NCI-H2196 treated with DMSO at 0.1 percent for 48 hours (cell line): ENCODE data around the gene CCDC3.
"Not testable (repeated sequence)": the region's sequence is repeated elsewhere in the genome, so short reads cannot be mapped to it uniquely, and the experiment has no call there.

ENCODE experiments used
- DNase-seq: peaks from one replicate; lab custom pipeline; 2025; ENCODE audit not compliant: unreplicated experiment; lab: John Stamatoyannopoulos, UW

CCDC3 gene

DNA sequence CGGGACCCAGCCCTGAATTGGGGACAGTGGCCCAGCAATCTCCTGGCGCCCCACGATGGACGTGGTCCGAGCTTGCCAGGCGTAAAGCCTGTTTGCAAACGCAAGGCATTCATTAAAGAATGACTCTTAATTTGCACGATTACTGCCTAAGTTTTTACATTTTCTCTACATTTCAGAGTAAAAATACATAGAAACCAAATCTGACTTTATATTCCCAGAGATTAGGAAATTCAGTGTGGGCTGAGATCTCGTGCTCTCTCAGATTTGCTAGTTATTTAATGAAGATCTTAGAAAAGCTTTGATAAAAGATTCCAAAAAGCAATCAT lies 337 bp upstream of the CCDC3 start:
- DNase-seq: no peak

DNA sequence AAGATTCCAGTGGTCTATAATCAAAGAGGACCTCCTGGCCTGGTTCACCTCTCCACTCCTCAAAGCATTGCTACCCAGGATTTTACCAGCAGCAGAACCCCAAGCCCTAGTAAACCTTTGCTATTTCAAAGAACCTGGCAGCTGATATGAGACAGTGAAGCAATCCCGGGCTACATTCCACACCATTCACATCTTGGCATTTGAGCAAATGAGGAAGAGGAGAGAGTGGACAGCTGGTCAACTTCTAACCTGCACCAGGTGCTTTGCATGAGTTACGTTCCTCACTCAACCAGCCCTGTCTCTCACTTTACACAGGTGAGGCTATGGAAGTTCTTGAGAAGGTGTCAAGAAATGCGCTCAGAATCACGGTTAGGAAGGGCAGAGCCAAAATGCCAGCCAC lies 1.1 kb downstream of the CCDC3 start:
- no peak for DNase-seq

DNA sequence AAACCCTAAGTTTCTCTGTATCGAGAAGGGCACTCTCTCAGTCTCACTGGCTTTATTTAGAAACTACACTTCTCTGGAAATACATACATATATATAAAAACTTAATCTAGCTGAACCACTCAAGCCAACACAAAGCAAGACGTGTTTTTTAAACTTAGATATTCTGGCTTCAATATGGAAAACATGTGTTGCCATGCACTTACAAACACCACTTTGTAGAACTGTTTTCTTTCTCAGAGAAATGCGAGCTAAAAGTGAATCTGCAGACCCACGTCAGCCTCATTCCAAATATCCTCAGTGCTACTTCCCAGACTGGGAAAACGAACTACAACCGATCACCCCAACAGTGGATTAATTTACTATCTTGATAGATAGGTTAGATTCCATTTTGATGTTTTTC lies 1.7 kb downstream of the CCDC3 start:
- DNase-seq: no peak

DNA sequence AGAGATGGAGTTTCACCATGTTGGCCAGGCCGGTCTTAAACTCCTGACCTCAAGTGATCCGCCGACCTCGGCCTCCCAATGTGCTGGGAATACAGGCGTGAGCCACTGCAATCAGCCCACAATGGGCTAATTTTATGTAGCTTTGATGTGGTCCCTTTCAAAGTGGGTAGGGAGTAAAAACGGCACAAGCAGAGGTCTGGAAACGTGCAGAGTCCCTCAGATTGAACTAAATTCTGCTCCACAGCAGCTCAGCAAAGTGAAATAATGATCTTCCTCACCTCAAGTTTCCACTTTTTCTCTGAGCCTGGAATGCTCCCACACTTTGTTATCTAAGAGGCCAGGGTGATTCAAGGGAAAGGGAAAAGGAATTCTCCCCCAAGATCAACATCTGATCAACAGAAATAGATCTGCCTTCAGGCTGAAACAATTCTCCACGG lies 6.1 kb downstream of the CCDC3 start:
- DNase-seq: no peak

DNA sequence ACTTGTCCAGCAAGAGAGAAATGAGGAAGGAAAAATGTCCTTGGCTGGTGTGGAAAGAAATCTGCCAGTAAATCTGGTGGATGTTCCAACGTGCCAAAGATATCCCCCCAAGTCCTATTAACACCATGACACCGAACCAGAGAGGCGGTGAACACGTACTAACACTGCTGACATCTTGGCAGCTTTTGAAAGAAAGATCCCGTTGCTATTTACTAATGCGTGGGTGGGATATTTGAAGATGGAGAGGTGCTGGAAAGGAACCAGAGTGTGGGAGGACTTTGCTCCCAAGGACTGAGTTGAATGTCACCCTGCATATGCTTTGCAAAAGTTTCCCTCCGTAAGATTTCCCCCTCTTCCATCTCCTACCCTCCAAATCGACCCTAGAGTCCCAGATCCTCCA lies 7.9 kb downstream of the CCDC3 start:
- no peak for DNase-seq

DNA sequence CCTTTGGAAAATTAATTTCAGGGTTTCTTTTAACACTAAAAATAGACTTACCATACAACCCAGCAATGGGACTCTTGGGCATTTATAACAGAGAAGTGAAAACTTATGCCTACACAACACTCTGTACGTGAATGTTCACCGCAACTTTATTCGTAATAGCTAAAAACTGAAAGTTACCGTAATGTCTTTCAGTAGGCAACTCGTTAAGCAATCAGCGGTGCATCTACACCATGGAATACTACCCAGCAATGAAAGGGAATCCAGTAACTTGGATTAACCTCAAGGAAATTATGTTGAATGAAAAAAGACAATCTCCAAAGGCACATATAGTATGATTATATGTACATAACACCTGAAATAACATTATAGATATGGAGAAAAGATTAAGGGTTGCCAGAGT lies 16.2 kb downstream of the CCDC3 start:
- DNase-seq: no peak

DNA sequence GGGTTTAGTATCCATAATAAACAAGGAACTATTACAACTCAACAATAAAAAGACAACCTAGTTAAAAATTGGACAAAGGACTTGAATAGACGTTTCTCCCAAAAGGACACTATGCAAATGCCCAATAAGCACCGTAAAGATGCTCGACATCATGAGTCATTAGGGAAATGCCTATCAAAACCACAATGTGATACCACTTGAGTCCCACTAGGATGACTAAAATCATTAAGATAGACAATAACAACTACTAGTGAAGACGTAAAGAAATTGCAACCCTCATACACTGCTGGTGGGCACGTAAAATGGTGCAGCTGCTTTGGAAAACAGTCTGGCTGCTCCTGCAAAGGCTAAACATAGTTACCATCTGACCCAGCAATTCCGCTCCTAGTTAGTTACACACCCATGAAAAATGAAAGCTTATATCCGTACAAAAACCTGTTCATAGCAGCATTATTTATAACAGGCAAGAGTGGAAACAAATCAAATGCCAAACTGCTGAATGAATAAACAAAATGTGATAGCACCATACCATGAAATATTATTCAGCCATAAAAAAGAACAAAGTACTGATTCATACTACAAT lies 17.3 kb downstream of the CCDC3 start:
- no peak for DNase-seq

DNA sequence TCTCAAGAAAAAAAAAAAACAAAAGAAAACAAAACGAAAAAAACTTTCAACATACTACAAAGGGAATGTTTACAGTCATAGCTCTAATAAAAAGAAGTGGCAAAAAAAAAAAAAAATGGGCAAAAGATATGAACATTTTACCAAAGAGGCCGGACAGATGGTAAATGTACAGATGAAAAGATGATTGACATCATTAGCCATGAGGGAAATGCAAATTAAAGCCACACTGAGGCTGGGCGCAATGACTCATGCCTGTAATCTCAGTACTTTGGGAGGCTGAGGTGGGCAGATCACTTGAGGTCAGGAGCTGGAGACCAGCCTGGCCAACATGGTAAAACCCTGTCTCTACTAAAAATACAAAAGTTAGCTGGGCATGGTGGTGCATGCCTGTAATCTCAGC lies 17.9 kb downstream of the CCDC3 start:
- DNase-seq: not testable (repeated sequence)

DNA sequence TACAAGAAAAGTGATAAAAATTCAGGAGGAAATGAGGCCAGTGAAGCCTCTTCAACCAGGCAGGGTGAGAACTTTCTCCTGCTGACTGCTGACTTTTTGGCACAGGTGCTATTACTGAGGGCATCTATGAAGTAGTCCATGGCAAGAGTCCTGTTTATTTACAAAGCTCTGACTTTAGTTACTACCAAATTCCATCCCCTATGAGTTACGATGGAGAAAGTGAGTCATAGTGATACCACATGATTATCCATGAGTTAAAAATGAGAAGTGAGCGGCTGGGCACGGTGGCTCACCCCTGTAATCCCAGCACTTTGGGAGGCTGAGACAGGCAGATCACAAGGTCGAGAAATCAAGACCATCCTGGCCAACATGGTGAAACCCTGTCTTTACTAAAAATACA lies 19.9 kb downstream of the CCDC3 start:
- DNase-seq: no peak

DNA sequence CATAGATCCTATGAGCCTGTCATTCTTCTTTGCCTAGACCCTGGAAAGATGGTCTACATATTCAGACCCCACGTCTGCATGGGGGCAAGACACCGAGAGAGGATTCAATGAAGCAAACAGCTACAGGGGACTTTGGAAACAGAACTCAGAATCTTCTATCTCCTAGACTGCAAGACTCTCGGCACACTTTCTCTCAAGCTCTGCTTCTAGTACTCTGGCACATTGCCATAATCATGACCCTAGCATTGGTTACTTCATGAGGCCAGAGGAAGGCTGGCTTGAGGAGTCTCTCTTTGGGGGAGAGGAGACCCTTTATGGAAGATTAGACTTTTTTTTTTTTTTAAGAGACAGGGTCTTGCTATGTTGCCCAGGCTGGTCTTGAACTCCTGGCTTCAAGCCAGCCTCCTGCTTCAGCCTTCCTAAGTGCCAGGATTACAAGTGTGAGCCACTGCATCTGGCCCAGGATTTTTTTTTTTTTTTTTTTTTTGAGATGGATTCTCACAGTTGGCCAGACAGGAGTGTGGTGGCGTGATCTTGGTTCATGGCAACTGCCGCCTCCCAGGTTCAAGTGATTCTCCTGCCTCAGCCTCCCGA lies 20.7 kb downstream of the CCDC3 start:
- DNase-seq: no peak

DNA sequence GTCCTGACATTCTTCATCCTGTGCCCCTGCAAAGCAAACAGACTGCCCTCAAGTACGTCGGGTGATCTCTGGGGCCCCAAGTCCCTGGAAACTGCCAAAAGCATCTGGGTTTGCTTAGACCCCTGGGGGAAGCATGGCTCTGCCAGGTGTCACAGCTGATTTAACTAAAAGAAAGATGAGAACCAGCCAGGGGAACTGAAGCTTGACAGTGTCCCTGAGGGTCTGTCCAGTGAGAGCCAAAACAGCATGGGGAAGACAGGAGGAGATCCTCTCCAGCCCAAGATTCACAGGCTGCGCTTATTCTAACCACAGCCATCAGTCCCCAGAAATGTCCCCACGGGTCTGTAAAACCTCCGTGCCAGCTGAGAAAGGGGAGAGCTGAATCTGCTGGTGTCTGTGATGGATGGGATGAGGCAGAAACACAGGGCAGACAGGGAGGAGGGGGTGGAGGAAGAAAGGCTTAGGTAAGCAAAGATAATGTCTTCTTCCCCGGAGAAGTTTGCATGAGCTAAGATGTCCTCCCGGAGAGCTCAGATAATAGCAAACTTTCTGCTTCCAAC lies 21.3 kb downstream of the CCDC3 start:
- DNase-seq: no peak

DNA sequence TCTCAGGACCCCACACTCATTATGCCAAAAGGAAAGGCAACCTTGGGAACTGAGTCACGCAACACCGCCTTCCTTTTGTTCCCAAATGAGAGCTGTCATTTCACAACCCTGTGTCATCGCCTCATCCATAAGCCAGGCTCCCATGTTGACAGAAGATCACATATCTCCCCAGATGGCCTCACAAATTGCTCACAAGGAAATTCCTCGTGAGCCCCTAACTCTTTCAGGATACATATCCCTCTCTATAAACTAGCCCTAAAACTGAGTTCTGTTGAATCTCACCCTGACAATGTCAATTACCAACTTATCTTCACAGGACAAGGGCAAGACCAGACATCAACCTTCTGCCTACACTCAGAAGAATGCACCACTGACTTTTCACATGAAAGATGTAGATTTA lies 22.6 kb downstream of the CCDC3 start:
- no peak for DNase-seq

DNA sequence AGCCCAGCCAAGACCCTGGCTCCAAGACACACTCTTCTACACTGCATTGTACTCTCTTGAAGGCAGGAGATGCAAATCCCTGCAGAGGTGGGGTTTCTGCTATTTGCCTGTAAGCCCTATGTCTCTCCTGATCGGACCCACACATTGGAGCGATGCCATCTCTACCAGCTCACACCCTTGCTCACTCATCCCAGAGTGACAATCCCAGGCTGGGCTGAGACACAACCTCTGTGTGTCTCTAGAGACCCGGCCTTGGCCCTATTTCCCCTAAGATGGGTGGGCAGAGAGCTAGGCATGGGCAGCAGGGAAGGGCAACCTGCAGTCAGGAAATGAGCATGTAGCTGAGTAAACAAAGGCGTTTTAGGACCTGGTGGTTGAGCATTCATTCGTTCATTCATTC lies 25.6 kb downstream of the CCDC3 start:
- DNase-seq: no peak

DNA sequence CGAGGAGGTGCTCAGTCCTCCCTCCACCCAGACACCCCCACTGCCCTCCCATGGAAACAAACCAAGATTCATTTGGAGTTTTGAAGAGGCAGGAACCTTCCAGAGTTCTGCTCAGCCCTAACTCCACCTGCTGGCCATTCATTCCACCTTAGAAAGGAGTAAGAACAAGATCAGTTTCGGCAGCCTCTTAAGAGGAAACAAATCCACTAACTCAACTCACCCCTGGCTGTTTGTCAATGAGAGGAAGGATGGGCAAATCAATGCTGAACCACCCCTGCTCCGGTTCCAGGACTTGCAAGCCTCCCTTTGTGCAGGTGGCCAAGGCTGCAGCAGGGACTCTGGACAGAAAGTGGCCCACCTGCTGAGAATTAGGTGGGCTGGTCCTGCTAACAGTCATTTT lies 26.2 kb downstream of the CCDC3 start:
- DNase-seq: no peak

DNA sequence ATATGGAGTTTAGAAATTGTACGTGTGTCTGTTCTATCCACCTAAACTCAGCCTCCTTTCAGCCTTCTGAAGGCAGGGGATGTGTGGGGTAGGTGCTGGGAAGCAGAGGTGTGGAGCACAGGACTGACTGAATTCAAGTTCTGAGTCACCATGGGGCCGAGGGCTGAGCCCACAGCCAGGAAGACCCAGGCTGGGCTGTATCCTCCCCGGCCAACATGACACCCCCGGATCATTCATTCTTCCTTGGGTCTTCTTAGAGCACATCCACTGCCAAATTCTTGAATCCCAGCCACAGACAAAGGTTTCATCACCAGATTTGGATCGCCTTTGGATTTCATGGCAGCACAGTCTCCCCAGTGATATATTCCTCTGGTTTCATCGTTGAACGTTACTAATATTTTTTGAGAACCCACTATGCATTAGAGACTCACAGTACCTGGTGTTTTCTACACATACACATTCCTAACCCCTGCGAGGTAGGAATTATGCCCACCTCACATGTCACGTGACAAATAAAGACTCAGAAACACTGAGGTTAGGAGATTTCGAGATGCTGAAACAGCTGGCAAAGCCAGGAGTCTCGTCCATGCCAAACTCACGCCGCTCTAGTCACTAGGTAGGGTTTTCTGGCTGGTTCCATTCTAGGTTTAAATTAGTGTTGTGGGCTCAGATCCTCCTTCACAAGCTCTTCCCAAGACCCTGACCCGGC lies 26.9 kb downstream of the CCDC3 start:
- DNase-seq: no peak

DNA sequence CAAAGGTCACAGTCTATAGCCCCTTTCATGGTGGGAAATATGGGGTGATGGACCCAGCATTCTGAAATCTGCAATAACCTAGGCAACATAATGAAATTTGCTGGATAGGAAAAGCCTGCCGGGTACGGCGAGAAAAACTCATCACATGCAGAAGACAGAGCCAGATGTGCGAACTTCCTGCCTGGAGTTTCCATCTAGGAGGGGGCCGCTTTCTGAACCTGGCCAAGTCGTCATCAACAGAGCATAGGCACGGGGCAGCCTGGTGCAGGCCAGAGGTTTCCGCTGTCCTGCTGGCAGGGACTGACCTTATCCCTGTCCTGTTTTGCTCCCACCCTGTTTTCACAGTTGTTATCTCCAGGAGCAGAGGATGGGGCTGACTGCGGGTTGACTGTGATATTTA lies 27.4 kb downstream of the CCDC3 start:
- DNase-seq: no peak

DNA sequence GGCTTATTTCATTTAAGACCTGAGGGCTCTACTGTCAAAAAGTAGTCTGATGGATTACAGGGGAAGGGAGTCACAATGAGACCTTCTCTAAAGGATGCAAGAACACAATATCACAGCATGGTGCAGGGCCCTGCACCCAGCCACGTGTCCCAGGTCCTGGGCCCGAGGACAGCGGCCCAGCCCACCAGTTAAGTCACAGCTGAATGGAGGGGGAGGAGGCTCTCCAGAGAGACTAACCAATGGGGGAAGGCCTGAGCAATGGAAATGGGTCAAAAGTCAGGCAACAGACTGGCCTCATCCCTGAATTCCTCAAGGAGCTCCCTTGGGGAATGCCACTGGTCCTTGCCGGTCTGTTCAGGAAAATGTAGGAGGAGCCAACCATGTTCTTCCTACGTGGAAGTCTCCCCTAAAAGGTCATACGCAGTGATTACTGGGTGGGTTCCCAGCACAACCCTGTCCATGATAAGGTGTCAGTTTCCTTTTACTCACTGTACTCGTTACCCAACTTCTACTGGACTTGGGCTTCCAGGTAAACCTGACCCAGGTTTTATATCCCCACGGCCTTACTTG lies 28.3 kb downstream of the CCDC3 start:
- no peak for DNase-seq

DNA sequence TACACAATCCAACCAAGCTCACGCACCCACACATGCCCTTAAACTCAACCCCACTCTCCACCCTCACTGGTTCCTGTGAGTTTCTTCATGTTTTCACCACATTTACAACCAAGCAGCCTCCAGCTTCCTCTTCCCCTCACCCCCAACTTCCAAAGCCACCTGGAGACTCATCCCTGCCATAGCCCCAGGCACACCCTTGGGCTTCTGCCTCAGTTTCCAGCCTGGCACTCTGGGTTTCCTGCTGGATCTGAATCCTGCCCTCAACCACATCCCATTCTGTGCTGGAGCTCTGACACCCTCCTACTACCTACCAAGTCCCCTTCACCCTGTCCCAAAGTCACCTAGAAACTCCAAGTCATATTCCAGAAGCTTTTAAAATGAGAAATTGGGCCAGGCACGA lies 29.4 kb downstream of the CCDC3 start:
- DNase-seq: no peak

DNA sequence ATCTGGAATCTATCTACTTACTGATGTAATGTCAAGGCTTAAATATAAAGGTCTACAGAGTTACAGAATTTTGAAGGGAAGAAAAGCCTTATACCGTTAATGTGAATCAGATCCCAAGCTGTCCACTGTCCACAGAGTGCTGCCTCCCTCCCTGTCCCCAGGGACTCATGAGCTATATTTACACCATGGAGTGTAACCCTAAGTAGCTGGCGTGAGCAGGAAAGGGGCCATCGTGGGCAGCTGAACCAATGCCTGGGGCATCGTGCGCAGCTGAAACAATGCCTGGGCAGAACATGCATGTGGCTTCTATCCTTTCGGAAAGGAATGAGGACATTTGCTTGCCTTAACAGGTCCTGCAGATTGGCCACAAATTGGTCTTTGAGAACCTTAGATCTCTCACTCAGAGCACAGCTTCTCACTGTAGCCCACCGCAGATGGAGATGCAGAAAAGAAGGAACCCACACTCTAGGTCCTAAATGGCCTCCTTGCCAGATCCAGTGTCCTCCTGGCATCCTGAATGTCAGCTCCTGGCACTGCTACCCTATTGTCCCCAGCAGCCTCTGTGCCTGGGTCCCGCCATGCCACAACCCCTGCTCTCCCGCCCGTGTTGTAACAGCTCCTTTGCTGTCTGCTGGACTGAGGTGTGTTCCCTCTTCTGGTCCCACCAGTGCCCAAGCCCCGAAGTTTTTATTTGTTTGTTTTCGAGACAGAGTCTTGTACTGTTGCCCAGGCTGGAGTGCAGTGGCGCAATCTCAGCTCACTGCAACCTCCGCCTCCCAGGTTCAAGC lies 30.3 kb downstream of the CCDC3 start:
- DNase-seq: no peak

DNA sequence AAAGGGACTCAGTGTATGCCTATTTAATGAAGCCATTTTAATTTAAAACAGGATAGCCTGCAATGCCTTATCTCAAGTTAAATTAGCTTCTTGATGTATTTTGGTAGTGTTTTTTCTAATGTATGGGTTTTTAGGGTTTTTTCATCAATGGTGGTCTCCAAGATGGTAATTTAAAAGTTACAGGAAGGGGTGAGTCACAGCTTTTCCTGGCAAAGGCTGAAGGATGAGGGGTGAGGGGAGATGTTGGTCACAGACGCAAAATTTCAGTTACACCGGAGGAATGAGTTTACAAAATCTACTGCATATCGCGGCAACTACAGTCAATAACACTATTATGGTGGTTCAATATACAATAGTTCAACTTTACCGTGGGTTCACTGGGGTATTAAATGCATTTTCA lies 31.6 kb downstream of the CCDC3 start:
- DNase-seq: no peak

DNA sequence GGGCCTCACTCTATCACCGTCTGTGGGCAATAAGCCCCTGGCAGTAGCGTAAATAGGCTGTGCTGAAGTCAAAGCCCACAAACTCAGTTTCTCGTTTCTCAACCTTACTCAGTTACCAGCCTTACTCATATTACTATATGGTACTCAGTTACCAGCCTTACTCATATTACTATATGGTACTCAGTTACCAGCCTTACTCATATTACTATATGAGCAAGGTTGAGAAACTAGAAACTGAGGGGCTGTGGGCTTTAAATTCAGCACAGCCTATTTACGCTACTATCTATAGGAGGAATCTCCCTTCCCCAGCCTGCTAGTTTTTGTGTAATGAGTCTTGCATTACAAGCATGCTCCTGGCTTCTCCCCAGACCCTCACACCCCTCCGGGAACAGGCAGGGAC lies 35.4 kb downstream of the CCDC3 start:
- DNase-seq: no peak

DNA sequence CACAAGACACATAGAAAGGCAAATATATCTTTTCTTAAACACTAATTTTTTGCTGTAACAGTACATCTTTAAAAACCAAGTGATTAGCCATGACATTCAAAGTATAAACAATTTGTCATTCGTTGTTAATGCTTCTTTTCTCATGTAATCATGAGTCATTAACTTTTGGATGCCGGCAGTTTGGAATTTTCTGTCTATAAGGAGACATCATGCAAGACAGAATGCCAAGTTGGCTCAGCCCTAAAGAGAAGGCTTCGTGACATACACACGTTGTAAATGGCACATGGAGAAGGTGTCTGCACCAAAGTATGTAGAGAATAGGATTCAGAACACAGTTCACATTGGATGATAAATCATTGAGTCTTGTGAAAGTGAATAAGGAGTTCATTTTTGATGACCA lies 35.9 kb downstream of the CCDC3 start:
- DNase-seq: no peak
